GM21717 (cell line): ENCODE results near the gene SGCA.

Experiments used
- ATAC-seq: cut with Tn5 transposase; IDR thresholded peaks from one replicate; pipeline ENCODE4 v1.9.1; 2021; ENCODE audit warnings: mild to moderate bottlenecking, moderate library complexity; ENCODE audit not compliant: unreplicated experiment

Gene SGCA

DNA sequence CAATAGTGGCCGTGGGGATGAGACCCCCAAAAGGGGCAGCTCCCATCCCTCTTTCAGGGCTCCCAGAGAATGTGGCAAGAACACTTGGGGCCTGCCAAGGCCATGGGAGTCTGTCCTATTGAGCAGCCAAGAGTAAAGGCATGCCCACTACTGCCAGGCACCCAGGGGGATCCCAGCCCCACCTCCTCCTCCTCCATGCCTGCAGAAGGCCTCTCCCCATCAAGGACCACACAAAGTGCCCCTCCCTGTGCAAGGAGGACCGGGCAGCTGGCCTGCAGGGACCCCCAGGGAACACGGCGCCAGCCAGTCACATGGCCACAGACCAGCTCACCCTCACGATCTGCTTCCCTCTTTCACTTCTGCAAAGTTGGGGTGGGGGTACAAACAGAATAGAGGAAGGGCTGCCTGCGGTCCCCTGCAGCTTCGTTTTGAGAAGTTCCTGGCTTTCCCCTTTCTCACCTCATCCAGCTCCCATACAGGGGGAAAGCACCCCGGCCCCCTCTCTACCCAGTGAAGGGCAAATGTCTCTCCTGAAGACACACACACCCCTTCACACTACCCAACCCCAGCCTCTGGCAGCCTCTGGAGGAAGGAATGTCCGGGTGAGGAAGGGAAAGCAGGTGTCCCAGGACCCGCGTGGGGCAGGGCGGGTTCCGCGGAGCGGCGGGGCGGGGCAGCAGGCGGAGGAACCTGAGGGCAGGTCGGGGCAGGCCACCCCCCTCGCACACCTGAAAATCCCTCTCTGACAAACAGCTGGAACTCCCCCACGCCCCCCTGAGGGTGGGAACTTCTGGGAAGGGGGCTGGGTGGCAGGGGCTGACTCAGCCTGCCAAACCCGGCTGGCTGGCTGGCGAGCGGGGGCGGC lies 17.3 kb upstream of the SGCA start:
- peak; percentile 36 for ATAC-seq

DNA sequence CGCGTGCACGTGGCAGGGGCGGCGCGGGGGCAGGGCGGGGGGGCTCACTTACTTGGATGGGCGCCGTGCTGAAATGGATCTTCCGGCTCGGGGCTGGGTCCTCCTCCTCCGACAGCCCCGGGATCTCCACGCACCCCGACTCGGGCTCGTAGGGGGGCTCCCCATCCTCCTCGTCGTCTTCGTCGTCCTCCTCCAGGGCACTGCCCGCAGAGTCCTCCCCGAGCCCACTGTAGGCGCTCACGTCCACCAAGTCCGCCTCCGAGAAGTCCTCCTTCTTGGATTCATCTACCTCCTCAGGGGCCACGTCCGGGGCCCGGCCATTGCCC lies 16.8 kb upstream of the SGCA start:
- no peak for ATAC-seq

DNA sequence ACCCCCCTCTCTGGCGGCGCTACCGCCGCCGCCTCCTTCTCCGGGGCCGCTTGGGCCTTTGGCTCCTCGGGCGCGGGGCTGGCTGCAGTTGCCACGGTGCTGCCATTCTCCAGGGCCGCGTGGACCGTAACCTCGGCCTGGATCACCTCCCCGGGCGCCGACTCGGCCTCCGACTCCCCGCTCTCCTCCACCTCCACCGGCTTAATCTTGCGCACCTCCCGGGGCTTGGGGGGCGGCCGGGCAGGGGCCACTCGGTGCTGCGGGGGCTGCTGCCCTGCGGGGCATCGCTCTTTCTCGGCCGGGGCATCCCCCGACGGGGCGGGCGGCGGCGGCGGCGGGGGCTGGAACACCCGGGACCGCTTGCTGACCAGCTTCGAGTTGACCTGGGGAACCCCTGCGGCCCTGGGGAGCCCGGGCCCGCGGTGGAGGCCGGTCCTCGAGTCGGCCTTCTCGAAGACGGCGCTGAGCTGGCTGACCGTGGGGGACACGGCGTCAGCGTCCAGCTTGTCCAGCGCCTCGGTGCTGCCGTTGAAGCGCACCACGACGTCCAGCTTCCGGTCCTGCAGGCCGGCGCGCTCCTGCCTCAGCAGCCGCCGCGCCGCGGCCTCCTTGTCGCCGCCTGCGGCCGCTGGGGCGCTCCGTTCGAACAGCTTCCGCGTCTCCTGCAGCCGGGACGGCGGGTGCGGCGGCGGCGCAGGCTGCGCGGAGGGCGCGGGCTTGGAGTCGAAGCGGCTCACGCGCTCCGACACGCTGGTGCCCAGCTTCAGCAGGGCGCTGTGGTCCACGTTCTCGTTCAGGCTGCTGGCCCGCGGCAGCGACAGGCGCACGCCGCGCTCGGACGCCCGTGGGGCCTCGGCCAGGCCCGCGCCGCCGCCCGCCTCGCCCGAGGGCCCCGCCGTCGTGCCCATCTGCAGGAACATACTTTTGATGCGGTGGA lies 16.1 kb upstream of the SGCA start:
- ATAC-seq, result no peak

DNA sequence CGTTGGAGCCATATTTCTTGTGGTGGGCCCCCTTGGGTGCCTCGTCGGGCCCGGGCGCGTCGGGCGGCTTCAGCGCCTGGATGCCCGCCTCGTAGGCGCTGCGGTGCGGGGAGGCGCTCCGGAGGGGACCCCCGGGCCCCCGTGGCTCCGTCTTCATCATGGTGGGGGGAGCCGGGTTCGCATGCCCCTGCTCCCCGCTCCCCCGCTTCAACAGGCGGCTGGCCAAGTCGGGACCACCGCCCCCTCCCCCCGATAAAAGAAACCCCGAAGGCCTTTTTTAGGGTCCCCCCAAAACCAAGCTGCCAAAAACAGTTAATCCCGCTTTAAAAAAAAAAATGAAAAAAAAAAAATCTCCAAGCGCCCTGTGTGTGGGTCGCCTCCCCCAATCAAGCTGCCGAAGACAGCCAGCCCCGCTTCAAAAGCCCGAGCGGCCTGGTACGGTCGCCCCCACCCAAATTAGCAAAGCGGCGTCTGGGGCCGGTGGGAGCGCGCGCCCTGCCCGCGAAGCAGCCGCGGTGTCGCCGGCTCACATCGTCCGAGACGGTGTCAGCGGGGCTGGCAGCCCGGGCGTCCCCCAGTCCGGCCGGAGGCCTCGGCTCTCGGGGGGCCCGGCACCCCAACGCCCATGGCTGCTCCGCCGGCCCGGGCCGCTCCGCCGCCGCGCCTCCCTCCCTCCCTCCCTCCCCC lies 15.3 kb upstream of the SGCA start, which contains the start of gene PPP1R9B:
Gene PPP1R9B, minus strand, starts transcription at position 324 of the 687 bp plus-strand sequence. Its CDS starts 164 bp downstream, at position 160.
- no peak for ATAC-seq

DNA sequence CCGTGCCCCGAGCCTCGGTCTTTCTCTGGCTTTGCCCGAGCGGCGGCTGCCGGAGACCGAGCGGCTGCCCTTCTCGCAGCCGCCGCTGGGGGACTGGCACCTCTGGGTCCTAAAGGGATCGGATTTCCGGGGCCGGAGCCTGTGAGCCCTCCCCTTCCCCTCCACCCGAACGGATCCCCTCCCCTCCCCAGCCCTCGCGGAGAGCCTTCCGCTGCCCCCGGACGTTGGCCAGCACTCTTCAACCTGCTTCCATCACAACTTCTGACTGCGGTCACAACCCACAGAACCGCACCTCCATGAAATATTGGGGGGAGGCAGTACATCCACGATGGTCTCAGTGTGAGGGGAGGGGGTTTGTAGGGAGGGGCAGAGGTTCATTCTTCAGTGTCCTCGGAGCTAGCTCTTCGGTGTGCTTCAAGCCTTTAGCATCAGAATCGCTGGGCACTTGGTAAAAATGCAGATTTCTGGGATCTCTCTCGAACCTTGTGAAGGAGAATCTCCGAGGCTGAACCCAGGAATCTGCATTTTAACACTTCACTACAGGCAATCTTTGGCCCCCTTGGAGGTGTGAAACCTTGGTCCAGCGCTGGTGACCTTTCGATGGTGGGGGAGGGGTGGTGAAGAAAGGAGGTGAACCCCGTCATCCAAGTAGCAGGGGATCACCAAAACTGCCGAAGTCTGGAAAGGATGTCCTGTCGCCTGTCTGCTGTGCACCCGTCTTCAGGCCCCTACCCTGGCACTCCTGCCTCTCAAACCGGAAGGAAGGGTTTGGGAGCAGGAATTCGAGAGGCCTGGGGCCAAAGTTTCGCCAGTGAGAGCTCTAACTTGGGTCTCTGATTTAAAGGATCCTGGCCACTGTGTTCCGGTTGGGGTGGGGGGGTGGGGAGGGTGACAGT lies 14.5 kb upstream of the SGCA start:
- peak; percentile 23 for ATAC-seq

DNA sequence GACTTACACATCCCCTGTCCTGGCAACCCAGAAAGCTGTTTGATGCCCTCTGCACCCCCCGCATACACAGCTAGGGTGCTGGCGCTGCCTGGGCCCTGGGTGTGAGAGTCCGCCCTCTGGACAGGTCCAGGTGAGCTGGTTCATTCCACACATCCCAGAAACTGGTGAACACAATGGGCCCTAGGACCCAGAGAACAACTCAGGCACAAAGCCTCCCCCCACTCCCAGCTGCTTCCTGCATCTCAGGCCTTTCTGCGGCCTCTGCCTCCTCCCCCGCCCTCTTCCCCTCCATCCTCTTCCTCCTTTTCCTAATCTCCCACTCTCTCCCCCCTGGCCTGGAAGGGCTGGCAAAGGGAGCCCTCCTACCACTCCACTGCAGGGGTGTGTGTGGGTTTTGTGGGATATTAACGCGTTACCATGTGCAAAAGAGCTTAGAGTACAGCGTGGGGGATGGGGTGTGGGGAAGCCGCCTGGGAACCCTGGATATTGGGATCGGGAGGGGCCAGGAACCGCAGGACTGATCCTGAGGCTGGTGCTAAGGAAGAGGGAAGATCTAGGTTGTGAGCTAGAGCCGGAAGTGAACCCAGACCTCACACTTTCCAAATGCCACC lies 13.8 kb upstream of the SGCA start:
- no peak for ATAC-seq

DNA sequence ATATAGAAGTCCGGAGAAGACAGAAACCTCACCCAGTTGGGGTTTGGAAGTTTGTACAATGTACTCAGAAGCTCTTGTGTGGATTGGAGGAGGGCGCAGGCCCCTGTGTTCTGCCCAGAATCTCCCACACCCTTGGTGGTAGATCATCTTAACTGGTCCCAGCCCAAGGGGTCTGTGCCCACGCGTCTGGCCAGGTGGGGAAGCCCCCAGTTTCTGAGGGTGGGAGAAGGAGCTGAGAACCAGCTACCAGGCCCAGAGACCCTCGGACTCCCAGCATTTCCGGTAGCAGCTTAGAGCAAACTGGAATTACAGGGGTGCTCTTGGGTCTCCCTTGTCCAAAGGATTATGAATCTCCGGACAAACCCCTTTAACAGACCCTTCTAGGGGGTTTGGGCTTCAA lies 13.1 kb upstream of the SGCA start:
- ATAC-seq, result no peak

DNA sequence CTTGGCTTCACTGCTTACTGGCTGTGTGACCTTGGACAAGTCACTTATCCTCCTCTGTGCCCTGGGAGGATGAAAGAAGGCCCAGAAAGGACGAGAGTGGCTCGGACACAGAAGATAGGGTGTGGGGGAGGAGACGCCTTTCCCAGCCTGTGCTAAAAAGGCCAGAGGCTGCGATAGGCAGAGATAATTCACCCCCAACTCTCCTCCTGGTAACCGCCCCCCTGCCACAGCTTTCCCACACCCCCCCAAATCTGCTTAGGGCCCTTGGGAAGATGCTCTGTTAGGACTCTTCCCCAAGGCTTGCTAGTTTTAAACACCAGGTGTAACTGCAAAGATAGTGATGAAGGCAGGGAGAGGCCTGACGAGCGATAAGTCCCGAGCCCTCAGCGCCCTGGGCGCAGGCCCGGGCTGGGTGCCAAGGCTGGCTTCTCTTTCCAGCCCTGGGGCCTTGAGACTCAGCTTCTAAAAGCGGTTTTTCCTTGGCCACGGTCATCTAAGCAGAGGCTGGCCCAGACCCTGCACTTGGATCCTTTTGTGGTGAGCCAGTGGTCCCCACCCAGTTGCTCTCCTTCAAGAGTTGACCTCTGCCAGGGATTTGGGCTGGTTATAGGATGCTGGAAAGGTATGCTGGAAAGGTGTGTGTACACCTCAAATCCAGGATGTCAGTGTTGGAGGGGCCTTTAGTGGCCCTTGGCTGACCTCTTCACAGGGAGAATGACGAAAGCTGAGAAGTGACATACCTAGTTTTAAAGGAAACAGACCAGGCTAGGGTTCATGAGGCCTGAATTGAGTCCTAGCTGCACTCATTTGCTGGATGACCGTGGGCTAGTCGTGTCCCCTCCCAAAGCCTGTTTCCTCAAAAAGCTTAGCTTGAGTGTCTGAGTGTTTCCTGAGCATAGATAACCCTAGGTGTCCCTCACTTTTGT lies 11.9 kb upstream of the SGCA start:
- ATAC-seq, result no peak

DNA sequence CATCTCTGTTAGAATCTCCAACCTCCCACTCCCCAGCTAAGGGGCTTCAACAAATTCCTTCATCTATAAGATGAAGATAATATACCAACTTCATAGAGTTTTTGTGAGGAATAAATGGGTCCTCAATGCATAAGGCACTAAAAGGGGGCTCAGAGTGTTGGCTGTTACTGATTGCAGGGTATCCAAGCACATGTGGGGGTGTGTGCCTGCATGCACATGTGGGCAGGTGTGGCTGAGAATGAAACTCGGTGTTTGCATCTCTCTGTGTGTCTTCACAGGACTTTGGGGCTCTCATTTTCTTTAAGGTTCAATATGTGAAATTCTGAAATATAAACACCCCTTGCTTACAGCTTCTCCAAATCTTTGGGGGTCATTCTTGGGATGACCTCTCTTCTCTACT lies 11.2 kb upstream of the SGCA start:
- ATAC-seq, result no peak

DNA sequence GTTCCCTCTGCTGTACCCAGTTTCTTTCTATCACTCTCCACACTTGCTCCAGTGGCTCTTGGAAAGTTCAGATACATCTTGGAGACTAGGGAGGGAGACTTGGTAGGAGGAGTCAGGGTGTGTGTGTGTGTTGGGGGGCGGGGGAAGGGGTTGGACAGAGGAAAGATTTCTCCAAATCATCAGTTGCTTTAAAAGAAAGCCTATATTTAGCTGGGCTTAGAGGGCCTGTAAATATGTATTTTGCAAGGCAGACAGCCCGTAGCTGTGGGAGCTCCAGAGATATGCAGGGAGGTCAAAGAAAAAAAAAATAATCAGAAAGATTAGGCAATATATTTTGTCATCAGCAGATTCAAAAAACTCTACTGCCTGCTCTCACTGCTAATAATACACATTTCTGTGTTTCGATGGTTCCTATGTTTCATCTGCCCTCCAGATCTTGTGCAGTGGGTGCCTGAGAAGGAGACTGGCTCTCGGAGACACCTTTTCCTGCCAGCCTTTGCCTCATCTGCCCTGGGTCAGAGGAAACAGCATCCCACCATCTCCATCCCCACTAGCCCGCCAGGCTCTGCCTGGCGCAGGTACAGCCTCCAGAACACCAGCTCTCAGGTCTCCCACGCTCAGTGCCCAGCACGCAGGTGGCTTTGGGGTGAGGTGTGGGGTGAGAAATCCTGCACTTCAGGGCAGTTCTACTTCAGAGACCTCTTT lies 10.5 kb upstream of the SGCA start:
- ATAC-seq, result no peak

DNA sequence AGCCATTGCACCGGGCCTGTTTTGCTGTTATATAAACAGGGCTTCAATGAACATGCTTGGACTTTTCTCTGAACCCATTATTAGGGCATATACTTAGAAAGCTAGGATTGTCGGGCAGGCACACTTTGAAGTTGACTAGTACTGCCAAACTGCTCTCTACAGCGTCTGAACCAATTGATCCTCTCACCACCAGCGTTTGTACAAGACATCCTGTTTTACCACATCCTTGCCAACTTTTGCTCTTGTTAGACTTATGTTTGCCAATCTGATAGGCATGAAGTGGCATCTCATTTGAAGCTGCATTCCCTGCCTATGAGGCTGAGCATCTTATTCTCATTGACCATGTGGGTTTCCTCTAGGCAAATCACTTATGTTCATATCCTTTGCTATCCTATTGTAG lies 7.9 kb upstream of the SGCA start:
- ATAC-seq, result no peak

DNA sequence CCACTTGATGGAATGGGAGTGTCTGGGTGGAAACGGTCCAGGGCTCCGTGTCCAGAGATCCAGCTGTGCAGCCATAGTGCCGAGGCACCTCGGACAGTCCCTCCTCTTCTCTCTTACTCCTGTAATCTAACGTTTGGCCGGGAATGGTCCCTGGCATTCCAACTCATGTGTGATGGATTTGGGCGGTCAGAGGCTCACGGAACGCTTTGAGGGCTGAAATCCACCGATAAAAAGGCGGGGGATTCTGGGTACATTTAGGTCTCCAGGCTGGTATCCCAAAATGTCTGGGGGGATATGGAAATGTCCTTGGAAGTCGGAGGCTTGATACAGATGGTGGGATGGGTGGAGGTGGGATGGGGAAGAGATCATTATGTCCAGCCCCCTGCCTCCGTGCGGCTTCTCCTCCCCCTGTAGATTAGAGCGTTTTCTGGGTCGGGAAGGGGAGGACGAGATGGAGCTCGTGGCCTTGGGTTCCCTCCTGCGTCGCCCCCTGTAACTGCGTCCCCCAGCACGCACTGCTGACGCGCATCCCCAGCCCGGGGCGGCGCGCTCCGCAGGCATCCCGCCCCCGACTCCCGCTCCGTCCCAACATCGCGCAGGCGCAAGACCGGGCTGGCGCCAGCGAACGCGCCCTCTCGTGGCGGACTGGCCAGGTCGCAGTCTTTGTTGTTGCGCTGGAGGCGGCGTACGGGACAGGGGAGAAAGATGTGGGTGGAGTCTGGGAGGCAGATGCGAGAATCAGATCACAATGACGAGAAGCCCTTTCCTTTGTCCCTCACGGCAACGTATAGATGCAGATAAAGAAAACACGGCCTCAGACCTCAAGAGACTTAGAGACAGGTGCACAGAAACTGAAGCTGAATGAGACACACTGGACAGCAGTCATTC lies 4.5 kb upstream of the SGCA start:
- ATAC-seq, result no peak

DNA sequence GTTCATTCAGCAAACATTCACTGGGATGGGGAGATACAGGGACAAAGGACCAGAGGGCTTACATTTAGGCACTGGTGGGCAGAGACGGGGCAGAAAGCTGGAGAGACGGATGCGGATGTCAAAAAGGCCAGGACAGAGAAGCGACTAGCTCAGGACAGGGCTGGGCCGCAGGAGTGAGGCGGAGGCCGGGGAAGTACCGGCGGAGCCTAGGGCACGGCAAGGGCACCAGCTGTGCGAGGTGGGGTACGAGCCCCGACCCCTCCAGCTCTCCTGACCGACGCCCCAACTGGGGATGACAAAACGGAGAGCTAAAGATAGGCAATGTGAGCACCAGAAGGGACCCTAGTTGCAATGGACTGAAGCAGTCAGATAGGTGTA lies 3.9 kb upstream of the SGCA start:
- ATAC-seq, result no peak

DNA sequence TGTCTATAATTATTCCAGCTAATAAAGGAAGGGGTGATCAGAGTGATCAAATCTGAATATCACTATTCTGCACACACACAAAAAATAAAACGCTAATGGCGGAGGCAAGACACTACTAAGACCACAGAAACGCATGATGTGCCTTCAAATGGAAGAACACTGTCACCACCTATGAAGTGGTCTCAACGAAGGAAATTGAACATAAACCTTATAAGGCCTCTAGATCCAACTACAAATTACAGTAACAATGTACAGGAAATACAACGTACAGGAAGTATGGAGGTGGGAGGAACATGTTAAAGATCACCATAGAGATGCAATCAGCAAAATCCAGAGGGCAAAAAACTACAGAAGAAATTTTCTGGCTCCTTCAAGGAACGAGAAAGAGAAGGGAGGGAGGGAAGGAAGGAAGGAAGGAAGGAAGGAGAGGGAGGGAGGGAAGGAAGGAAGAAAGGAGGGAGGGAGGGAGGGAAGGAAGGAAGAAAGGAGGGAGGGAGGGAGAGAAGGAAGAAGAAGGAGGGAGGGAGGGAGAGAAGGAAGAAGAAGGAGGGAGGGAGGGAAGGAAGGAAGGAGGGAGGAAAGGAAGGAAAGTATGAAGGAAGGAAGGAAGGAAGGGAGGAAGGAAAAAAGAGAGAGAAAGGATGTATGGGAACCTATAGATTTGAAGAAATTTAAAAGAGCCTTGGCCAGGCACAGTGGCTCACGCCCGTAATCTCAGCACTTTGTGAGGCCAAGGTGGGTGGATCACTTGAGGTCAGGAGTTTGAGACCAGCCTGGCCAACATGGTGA lies 3.1 kb upstream of the SGCA start:
- no peak for ATAC-seq

DNA sequence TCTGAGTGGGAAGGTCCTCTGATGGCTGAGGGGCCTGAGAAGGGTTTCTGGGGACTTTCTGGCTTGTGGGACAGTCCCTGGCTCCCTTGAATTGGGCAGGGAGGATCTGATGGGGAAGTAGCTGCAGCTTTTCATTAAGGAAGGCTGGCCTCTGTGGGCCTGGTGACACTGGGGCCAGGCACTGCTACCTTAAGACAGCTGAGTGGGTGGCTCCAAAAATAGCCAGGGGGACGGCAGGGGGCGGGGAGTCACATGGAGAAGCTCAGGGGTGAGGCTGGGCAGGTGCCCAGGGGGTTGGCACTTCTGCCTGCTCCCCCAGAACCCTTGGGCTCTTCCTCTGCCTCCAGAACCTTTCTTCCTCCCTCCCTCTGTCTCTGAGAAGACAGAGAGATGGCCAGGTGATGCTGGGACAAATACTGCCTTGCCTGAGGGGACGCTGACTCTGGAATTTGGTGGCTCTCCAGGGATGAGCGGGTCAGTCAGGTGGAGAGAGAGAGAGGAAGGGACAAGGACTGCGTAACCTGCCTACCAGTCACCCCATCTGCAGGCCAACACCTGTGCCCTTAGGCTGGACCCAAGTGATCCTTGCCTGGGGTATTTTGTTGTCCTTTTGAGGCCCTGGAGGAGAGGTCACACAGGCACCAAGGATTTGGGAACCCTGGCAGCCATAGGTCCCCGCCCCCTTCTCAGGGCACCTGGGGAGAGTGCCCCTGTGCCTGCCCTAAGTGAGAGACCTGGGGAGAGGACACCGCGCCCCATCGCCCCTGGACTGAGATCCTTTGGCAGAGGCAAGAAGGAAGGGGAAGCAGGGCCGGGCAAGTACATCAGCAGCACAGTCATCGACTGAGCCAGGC lies 1.7 kb upstream of the SGCA start:
- no peak for ATAC-seq

DNA sequence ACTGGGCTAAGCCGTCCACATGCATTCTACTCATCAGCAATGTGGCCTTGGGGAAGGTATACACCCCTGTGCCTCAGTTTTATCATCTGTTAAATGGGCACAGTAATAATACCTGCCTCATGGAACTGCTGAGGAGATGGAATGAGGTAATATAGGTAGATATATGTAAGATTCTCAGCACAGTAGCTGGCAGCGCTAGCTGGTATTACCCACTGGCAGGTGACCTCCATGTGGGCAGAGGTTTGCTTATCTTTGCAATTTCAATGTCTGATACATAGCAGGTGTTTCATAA lies 1.2 kb upstream of the SGCA start:
- ATAC-seq, result no peak
